Hypothalamus (tissue), 51 donors: ENCODE measurements around the gene HEPACAM2.

ENCODE experiments used
- DNase-seq, 51 donors: peaks; one replicate each; lab custom pipeline; 2025; lab: John Stamatoyannopoulos, UW

Gene HEPACAM2

GRCh38 chr7:93203496-93203895 lies 22.8 kb downstream of the HEPACAM2 start:
- DNase-seq = no peak

- DNase-seq = no peak
Observed at GRCh38 chr7:93202594-93203250, 23.5 kb downstream of the HEPACAM2 start.

GRCh38 chr7:93198472-93198871 lies 27.8 kb downstream of the HEPACAM2 start:
- no peak for DNase-seq

- DNase-seq = no peak
Observed at GRCh38 chr7:93196336-93196735, 29.9 kb downstream of the HEPACAM2 start.

- DNase-seq = no peak
Observed at GRCh38 chr7:93194386-93194785, 31.9 kb downstream of the HEPACAM2 start.

- DNase-seq = no peak
Observed at GRCh38 chr7:93188870-93189634, 37.2 kb downstream of the HEPACAM2 start.

GRCh38 chr7:93185303-93186027 lies 40.8 kb downstream of the HEPACAM2 start:
- no peak for DNase-seq

GRCh38 chr7:93179173-93179572 lies 47.1 kb downstream of the HEPACAM2 start:
- no peak for DNase-seq

GRCh38 chr7:93178213-93178612 lies 48.1 kb downstream of the HEPACAM2 start:
- DNase-seq = no peak

GRCh38 chr7:93176992-93177580 lies 49.2 kb downstream of the HEPACAM2 start:
- no peak for DNase-seq

- no peak for DNase-seq
Observed at GRCh38 chr7:93175219-93175618, 51.0 kb downstream of the HEPACAM2 start.

- no peak for DNase-seq
Observed at GRCh38 chr7:93172683-93173082, 53.6 kb downstream of the HEPACAM2 start.

GRCh38 chr7:93171606-93172226 lies 54.6 kb downstream of the HEPACAM2 start:
- DNase-seq = no peak

- DNase-seq = no peak
Observed at GRCh38 chr7:93165447-93165846, 60.8 kb downstream of the HEPACAM2 start.

GRCh38 chr7:93164766-93165165 lies 61.5 kb downstream of the HEPACAM2 start:
- DNase-seq = no peak

GRCh38 chr7:93161181-93161762 lies 65.0 kb downstream of the HEPACAM2 start:
- DNase-seq = no peak

- DNase-seq = no peak
Observed at GRCh38 chr7:93160410-93160809, 65.9 kb downstream of the HEPACAM2 start.

GRCh38 chr7:93159490-93159889 lies 66.8 kb downstream of the HEPACAM2 start:
- no peak for DNase-seq

GRCh38 chr7:93156884-93157283 lies 69.4 kb downstream of the HEPACAM2 start:
- DNase-seq = no peak

GRCh38 chr7:93150200-93150835 lies 76.0 kb downstream of the HEPACAM2 start:
- no peak for DNase-seq
